ENCODE measurements around the gene ZNF607. TPM values are rescaled to one million over a fixed set of nuclear protein-coding genes. Genes with fewer than 3 reads are reported as not detected.

The ZNF607 gene
- total RNA-seq, 2 donors from 2014 or later = 2.0 to 4.2 TPM

DNA sequence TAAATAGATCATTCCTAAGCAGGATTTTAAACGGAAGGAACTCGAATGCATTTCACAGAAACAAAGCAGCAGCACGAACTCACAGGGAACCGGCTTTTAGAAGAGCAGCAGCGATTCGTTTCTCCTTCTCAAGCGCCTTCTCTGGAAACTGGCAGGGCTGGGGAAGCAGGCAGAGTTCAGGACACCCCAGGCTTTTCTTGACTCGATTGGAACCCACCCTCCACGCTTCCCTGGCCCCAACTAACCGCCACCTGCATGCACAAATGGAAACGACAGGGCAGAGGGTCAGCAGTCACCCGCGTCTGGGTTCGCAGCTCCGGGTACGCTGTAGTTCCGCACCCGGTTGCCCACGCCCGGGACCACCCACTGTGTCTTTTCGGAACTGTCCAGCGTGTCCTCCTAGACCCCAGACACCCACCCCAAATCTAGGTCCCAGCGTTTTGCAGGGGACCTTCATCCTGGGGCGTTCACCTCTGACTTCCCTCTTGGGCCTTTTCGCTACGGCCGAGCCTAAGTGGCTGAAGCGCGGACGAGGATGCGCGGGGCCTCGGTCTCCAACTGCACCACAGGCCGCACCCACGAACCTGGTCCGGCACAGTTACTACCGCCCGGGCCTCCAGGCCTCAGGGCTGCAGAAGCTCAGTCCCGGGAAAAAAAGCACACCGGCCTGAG lies 64.8 kb downstream of the ZNF607 start:
- Histone ChIP-seq H3K36me3 (replicated peaks in 1 of 2; ENCODE audit: insufficient read depth in 1 of 2, low read depth in 2 of 2) (no peaks in the 10 kb centered on the region), H3K4me3 (peak overlapping the region; percentile 47 to 87), H3K27ac (peak overlapping the region; percentile 60 to 94 (median 80)), H3K27me3 (no peaks in the 10 kb centered on the region), H3K9me3 (no peaks in the 10 kb centered on the region), H3K4me1 (peaks cover 12% of the 10 kb centered on the region)
- intact Hi-C loops (cut with DNase I) = loop anchor here (10.0 kb wide), 1 partner anchor 60 kb away; the partner anchor contains the start of genes ZNF540 and ZNF571
- TF ChIP-seq, protein P1, sequence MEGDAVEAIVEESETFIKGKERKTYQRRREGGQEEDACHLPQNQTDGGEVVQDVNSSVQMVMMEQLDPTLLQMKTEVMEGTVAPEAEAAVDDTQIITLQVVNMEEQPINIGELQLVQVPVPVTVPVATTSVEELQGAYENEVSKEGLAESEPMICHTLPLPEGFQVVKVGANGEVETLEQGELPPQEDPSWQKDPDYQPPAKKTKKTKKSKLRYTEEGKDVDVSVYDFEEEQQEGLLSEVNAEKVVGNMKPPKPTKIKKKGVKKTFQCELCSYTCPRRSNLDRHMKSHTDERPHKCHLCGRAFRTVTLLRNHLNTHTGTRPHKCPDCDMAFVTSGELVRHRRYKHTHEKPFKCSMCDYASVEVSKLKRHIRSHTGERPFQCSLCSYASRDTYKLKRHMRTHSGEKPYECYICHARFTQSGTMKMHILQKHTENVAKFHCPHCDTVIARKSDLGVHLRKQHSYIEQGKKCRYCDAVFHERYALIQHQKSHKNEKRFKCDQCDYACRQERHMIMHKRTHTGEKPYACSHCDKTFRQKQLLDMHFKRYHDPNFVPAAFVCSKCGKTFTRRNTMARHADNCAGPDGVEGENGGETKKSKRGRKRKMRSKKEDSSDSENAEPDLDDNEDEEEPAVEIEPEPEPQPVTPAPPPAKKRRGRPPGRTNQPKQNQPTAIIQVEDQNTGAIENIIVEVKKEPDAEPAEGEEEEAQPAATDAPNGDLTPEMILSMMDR (IDR thresholded peaks at IDR 0.05) = no peak
- no peak for TF ChIP-seq POLR2A (IDR thresholded peaks at IDR 0.05)
- ATAC-seq (peak; percentile 38), DNase-seq (peak in 3 of 4 donors; percentile 3 to 53 (median 16))
- WGBS, 2 donors = 0 to 1% methylated on average over 8 to 40 of the region's 40 CpGs

DNA sequence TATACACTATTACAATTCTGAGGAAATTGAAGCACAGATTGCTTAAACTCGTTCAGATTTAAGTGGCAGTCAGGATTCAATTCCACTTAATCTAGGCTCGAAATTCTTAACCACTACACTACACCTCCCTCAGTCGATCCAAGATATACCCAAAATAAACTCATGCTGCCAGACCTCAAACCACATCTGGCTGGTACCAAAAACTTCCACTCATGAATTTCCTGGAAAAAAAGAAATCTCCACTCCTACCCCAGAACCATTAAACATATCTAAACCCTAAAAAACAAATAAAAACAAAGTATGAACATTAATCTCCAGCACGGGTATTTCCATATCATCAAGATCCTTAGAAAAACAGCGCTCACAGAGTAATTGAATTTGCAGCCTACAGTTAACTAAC lies 65.4 kb downstream of the ZNF607 start:
- intact Hi-C loops (cut with DNase I) = loop anchor here (10.0 kb wide), 1 partner anchor 59 kb away; the partner anchor contains the start of genes ZNF540 and ZNF571
- no peak for DNase-seq
- 2 to 4% methylated on average over 5 of the region's 5 CpGs for WGBS, 2 donors

More for the DNA sequence above, 65.4 kb downstream of the ZNF607 start:
- H3K9me3 ChIP-seq = no peaks in the 10 kb centered on the region
- TF ChIP-seq, protein P1 (IDR thresholded peaks at IDR 0.05) = no peak
- TF ChIP-seq POLR2A (IDR thresholded peaks at IDR 0.05) = no peak
- no peak for ATAC-seq
- no peaks in the 10 kb centered on the region for H3K27me3 ChIP-seq
- peaks cover 12% of the 10 kb centered on the region for H3K4me1 ChIP-seq
- H3K36me3 ChIP-seq (replicated peaks in 1 of 2; ENCODE audit: insufficient read depth in 1 of 2, low read depth in 2 of 2) = no peaks in the 10 kb centered on the region
- peak overlapping the region in 3 of 4 donors; percentile 71 to 94 (median 90) for H3K27ac ChIP-seq
- peak overlapping the region in 1 of 2 donors; percentile 87 for H3K4me3 ChIP-seq

Small RNA genes lying within 50 kb of the gene (small RNA-seq; reads per million reads assigned to genes)
- gene SELENOKP1 = not detected

Other genes with a start within 250 kb of the ZNF607 start
- gene ZNF793, start 212.8 kb downstream of the ZNF607 start, total RNA-seq = 1 to 10 TPM in 1 of 2 donors, under 1 TPM in 1; 0.99 to 5.7 TPM
- 1 to 10 TPM; 1.6 to 2.6 TPM for gene ZNF571, start 125.0 kb downstream of the ZNF607 start, total RNA-seq
- 1 to 10 TPM; 2.6 to 6.5 TPM for gene ZNF540, start 124.9 kb downstream of the ZNF607 start, total RNA-seq
- 10 to 100 TPM in 1 of 2 donors, 1 to 10 TPM in 1; 7.5 to 27.0 TPM for gene ZFP30, start 64.3 kb downstream of the ZNF607 start, total RNA-seq
- 10 to 100 TPM in 1 of 2 donors, 1 to 10 TPM in 1; 8.0 to 18.8 TPM for gene ZNF573, start 59.8 kb upstream of the ZNF607 start, total RNA-seq
- not detected for gene WDR87, start 186.8 kb upstream of the ZNF607 start, total RNA-seq
- 10 to 100 TPM; 41.5 to 62.0 TPM for gene SIPA1L3, start 187.4 kb upstream of the ZNF607 start, total RNA-seq